GM19397 (cell line): ENCODE measurements around the gene NELFCD.

Experiments
- ATAC-seq: cut with Tn5 transposase; IDR thresholded peaks from one replicate; pipeline ENCODE4 v1.9.1; 2021; ENCODE audit warnings: mild to moderate bottlenecking, moderate library complexity; ENCODE audit not compliant: unreplicated experiment

Gene NELFCD

GRCh38 chr20:59042796-59043631 is 62.0 kb downstream of the NELFCD start:
- peak; percentile 94 for ATAC-seq

GRCh38 chr20:59043698-59044097 is 62.6 kb downstream of the NELFCD start:
- ATAC-seq: no peak

GRCh38 chr20:59044295-59044694 is 63.2 kb downstream of the NELFCD start:
- no peak for ATAC-seq
